Hindlimb muscle (tissue), 1 donor: ENCODE results near the gene DIDO1. TPM values are rescaled to one million over a fixed set of nuclear protein-coding genes. Genes with fewer than 3 reads are reported as not detected.
"Not testable (repeated sequence)": the region's sequence is repeated elsewhere in the genome, so short reads cannot be mapped to it uniquely, and the experiment has no call there.

Source experiments
- DNase-seq: peaks from one replicate; pipeline ENCODE4 v3.0.0-alpha.2; 2013
- polyA plus RNA-seq: library from polyadenylated mRNA; unstranded; fragments of 120-200 nt; gene quantifications from one replicate; pipeline ENCODE4 v1.2.1, GENCODE V29; 2013; ENCODE audit not compliant: insufficient read length

Gene DIDO1
- polyA plus RNA-seq, 1 donor, result 40.0 TPM

DNA sequence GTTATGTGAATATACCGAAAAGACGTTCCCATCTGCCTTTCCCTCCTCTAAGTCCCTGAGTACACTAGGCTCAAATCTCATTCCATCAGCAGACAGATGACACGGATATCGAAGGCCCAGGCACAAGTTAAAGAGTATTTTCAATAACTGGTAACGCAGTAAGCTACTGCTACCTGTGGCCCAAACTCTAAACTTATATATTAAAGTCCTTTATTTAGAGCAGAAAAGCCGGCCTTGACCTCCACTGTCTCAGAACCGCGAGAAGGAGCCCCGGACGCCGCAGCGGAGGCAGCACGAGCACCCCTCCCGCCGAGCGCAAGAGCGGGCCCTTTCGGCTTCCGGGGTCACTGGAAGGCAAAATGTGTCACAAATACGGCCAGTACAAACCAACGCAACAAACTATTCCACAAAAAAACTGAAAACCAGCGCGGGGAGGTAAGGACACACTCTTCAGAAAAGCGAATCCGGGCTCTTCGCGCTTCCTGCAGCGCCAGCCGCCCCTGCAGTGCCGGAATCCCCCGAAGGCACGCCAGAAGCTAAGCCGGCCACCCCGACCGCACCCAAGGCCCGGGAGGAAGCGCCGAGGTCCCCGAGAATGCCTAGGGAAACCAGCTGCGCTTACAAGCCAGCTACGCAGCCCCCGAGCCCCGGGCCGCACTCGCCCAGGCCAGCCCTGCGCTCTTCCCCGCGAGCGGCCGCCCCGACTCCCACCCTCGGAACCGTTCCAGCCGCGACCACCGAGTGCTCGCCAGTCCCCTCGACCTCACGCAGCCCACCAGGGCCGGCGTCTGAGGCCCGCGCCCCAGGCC lies 681 bp downstream of the DIDO1 start:
- peak; percentile 32 for DNase-seq

DNA sequence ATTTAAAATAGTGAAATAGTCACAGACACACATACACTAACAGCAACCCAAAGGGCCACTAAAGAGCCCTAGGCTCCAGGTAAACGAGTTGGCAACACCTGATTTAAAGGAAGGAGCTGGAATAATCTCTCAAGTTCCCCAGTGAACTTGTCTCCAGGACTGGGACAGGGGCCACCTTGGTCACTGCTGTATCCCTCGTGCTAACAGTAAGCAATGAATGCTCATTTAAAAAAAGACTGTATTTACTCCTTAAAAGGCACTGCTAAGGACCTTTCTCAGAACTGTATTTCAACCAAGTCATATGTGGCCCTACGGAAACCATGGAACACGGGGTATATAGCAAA lies 1.3 kb downstream of the DIDO1 start:
- no peak for DNase-seq

DNA sequence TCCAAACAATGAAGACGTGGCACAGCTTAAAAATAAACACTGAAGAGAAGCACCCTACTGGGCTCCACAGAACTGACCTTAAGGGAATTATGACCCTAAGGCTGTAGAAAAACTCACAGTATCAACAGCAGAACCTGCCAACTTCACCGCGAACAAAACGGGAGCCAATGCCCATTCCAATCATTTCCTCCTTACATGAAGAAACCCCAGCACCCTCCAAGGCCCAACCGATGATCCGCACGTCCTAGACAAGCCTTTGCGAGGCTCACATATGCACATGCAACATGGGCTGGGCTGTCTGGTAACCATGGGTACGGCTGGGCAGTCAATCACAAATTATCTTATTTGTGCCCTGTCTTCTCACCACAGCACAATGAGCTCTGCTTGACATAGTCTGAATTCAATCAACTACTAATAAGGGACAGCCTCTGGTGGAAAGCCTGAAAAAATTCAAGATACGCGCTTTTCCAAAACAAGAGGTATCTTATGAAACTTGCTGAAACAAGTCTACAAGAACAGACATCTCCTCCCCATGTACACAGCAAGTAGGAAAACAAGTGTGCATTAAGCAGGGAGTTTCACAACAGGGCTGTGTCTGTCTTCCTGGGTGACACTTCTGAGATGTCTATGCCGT lies 1.7 kb downstream of the DIDO1 start:
- DNase-seq, result no peak

DNA sequence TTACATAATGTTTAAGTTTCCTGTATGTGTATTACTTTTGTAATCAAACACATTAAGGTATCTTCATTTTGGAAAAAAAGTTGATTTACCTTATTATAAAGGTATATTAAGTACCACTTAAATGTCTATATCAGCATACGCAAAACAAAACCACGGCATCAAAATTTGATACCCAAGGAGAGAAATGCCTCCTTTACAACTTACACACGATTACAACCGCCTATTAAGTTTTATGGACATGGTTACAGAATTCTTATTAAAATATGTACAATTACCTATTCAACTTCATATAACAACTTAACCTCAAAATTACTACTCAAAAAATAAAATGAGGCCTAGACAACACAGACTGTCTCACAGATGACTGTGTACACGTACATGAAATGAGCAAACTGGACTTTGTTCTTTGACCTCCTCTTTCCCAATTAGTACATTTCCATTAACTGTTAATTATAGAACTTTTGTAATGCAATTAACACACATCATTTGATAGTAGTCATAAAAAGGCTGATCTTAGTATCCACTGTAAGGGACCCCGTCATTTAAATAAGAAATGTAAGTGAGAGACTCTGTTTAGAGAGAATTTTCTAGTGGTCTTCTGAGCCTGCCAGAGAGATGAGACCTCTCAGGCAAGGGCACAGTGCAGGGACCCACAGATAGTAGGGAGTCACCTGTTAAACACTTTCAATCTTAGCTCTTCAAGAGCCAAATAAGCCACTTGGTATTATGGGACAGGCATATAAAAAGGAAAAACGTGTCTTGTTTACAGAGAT lies 2.5 kb downstream of the DIDO1 start:
- no peak for DNase-seq

DNA sequence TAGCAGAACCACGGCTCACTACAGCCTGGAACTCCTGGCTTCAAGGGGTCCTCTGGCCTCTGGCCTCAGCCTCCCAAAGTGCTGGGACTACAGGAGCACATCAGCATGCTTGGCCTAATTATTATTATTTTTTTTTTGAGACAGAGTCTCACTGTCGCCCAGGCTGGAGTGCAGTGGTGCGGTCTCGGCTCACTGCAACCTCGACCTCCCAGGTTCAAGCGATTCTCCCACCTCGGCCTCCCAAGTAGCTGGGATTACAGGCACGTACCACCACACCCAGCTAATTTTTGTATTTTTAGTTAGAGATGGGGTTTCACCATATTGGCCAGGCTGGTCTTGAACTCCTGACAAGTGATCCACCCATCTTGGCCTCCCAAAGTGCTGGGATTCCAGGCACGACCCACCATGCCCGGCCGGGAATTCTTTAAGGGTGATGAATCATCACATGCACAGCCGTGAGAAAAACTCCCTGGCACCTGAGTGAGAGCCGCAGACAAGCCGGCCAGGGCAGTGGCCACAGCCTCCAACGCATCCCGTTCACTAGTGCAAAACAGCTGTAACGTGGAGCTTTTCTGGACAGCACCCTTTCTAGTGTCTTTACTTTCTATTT lies 3.1 kb downstream of the DIDO1 start:
- not testable (repeated sequence) for DNase-seq

DNA sequence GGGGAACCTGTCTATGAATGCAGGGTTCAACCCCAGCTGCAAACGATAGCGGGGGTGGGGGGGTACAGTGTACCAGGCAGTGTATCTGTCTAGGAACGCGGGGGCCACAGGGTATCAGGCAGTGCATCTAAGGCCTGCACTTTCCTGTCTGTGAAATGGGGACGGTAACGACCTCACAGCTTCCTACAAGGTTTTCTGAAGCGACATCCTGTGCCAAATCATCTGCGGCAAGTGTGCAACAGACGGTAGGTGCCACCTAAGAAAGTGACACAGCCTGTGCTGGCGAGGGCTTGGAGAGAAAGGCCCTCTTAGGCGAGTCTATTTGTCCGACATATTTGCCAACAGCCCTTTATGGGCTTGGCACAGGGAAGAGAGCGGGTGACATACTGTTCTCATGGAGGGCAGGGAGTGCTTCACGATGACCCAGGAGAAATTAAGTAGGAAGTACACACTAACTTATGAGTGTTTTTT lies 3.8 kb downstream of the DIDO1 start:
- no peak for DNase-seq

DNA sequence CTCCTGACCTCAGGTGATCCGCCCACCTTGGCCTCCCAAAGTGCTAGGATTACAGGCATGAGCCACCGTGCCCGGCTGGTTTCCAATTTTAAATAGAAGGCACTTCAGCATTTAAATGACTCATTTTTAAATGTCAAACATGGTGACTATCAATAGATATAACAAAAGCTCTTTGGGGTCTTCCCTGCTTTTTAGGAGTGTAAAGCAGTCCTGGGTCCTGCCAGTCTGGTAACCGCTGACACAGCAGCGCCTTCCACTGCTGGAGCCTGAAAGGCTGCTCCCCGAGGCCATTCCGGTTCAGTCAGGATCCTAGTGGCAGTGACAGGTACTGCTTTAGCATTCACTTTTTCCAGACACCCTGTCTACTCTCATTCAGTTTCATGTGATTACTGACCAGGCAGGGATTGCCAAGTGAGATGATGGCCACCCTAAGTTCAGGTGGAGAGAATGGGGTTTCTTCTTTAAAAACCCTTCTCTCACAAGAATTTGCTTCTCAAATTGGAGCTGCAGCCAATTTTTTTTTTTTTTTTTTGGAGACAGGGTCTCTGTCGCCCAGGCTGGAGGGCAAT lies 5.1 kb downstream of the DIDO1 start:
- no peak for DNase-seq

DNA sequence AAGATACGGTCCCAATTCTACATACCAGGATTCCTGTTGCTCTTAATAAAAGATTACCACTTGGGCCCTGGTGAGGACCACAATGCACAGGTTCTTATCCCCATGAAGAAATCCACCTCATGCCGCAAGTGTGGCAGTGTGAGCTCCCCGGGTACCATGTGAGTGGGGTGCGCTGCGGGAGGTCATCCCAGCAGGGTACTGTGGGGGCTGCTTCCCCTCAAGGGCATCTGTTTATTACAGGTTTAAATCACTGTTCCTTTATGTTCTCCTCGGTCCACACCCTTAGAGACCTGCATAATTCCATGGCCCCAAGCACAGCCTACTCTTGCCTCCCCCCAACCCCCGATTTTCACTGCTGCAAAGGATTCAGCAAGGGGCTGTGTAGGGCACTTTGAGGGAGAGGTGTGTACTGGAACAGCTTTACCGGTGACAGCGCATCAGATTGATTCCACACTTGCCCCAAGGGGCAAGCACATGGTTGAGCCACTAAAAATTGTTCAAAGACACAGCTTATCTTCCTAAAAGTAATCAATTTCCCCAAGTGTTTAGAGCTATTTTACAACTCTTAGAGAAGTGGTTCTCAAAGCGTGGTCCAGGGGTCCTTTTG lies 6.2 kb downstream of the DIDO1 start:
- no peak for DNase-seq

DNA sequence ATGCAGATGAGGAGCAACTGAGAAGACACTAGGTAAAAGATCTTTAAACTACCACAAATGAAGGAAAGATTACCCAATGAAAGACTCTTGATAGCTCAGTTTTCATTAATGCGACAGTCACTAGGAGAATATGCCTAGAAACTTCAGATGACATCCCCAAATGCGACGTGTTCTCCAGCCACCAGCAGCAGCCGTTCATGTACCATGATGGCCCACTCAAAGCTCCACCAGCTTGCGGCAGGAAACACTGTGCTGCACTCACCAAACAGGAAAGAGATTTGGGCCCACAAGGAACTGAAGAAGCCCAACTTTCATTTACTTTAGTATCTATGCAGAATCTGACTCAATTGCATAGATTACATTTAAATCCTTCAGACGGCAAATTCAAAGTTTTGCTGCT lies 7.5 kb downstream of the DIDO1 start:
- DNase-seq, result no peak

DNA sequence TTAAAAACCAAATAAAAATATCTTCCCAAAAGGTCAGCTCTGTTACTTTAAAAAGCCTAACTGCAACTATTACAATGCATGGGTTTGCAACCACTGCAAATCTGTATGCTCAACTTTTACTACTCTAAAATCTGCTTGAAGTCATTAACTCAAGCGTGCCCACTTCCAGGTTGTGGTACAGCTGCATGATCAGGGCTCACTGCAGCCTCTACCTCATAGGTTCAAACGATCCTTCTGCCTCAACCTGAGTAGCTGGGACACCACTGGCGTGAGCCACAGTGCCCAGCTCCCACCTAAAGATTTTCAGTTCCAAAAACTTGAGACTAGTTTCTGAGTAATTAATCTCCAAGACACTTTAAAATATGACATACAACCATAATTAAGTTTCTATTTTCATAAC lies 8.2 kb downstream of the DIDO1 start:
- DNase-seq, result no peak

DNA sequence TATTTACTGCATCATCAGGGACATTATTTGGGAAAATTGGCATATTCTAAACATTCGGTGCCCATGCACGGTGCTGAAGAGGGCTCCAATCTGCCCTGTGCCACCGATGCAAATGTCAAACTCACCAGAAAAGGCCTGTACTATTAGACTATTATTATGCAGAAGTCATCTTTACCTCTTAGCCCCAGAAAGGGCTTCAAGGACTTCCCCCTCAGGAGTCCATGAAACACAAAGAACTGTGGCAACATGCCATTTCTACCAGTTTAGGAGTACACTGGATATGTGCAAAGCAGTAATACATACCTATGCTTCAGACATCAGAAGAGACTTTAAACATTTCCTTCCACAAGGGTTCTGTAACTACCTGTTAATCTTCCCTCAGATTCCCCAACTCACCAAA lies 8.6 kb downstream of the DIDO1 start:
- no peak for DNase-seq

DNA sequence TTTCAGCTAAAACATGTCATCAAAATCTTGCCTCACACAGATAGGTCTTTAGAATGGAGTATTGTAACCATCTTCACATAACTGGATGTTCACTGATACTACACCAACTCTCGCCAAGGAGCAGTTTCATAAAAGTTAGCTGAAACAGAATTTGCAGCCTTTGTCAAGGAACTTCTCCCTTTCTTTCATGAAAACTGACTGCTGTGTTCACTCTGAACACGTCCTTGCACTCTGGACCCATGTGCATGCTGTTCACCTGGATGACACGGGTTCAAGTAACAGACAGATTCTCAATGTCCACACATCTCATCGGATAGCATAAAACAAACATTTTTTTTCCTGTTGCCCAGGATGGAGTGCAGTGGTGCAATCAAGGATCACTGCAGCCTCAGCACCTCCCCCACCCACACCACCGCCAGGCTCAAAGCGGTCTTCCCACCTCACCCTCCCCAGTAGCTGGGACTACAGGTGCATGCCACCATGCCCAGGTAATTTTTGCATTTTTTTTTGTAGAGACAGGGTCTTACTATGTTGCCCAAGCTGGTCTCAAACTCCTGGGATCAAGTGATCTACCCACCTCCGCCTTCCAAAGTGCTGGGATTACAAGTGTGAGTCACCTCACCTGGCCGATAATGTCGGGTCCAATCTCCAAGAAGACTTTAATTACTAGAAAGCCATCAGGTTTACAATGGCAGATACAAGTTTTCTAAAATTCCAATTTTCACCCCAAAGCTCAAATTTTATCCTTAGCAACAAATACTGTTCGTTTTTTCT lies 9.4 kb downstream of the DIDO1 start:
- DNase-seq, result no peak

DNA sequence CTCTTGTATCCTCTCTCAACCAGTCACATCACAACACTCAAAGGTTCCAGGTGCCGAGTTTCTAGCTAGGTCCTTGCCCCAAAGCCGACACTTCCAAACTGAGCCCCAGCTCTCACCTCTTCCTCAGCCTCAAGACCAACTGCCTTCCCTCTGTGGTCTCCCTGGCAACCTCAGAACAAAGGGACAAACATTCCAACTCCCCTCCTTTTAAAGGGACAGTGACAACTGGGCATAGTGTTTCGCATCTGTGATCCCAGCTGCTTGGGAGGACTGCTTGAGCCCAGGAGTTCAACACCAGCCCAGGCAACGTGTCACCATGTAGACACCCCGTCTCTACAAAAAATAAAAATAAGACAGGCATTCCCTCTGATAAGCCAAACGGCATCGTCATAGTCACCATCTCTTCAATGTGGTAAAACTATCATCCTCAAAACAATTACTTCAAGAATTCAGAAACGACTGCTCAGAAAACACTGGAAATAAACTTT lies 11.3 kb downstream of the DIDO1 start:
- DNase-seq, result peak; percentile 30

DNA sequence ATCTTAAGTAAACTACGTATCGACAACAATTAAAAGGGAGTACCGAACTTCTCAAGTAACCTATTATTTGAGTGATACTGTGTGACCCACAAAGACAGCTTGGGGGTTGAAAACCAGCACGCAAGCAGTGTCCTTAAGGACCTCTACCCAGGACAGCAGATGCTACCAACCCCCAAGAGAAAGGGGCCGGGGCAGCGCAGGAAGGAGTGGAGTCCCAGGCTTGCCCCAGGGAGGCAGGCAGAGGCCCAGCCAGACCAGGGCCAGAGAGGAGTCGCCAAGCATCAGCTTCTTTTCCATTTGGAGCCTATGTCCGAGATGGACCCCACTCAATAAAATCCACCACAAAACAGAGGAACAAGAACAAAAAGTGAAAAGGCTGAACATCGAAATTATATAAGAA lies 11.9 kb downstream of the DIDO1 start:
- no peak for DNase-seq

DNA sequence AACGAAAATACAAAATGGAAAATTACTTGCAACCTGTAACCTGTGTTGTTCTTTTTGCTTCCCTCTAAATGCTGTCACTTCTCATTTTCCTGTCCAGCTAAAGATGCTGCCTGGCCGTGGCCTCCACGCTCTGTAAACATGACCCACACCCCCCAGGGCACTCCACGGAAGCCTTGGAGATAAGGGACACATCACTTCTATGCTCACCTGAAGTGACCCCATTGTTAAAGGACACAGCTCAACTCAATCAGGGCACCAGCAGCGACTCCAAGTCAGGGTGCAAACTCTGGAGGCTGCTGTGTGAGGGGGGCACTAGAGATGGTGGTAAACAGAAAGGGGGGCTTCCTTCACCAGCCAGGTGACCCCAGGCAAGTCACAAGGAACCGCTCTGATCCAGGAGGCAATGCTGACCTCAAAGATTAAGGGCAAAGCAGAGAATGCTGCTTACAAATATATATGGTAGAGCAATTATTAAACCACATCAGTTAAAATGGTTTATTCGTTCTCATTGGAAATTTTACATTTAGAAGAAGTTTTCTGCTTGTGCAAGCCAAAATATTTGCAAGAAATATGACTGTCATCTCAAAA lies 13.2 kb downstream of the DIDO1 start:
- DNase-seq, result no peak

DNA sequence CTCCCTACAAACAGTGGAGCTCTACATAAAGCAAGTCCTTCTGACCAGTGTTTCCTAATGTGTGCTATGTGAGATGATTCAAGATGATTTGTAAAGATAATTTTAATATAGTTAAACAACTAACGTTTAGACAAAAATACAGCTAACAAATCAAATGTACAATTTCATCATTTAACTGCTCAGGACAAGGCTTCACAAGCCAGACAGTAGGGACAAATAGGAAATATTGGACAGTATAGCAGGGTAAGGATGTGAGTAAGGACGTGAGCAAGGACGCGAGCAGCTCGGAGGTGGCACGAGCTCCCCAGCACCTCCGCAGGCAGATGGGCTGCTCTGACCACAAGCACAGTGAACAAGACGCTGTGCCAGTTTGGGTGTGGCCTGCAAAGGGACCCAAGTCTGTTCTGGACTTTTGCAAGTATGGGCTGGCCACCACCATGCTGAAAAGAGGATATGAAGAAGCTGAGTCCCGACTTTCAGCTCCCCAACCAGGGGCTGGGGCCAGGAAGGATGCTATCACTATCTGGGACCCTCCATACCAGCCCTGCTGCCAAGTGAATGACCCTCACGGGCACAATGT lies 14.5 kb downstream of the DIDO1 start:
- no peak for DNase-seq

DNA sequence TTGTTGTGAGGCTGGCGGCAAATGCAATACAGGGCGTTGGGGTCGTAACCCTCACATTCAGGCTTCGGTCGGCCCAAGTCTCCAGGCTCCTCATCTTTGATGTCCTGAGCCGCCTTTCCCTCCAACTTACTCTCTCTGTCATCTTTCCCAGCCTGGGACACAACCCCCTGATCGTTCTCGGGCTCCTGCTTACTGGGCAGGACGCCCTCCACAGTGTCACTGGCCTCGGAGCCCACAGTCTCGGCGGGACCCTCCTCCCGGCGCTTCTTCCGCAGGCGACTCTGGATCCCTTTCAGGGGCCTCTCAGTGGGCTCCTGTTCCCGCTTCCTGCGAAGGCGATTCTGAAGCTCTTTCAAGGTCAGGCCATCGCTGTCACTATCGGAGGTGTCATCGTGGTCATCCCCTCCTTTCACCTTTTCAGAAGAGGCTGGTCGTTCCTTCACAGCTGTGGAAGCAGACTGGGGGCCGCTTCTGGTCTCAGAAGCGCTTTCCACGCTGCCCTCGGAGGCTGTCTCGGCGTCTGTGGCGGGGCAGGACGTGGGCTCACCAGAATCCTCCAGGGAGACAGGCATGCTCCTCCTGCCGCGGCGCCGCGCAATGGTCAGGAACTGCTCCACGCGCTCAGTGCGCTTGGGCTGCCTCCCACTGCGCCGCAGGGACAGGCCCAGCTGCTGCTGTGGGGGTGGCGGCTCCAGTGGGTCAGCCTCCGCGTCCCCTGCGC lies 15.4 kb downstream of the DIDO1 start:
- no peak for DNase-seq

DNA sequence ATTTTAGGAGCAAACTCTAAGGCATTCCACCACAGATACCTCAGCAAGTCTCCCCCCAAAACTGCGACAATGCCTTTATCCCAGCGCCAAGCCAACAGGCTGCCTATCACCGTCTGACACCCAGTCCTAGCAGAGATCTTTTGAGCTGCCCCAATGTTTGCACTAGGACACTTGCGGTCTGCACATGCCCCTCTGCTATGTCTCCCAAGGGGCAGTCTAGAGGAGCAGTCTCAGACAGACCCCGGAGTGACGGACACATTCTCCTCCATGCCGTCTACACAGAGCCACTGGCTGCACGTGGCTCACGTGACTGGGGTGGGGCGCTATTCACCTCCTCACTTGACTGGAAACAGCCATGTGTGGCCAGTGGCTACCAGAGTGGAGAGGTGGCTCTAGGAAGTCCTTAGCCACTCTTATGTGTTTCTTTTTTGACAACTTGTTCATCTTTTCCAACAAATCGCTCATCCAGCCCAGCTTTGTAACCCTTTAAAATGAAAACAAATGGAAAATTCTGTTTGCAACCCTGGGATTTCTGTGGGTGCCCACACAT lies 16.0 kb downstream of the DIDO1 start:
- DNase-seq, result no peak

DNA sequence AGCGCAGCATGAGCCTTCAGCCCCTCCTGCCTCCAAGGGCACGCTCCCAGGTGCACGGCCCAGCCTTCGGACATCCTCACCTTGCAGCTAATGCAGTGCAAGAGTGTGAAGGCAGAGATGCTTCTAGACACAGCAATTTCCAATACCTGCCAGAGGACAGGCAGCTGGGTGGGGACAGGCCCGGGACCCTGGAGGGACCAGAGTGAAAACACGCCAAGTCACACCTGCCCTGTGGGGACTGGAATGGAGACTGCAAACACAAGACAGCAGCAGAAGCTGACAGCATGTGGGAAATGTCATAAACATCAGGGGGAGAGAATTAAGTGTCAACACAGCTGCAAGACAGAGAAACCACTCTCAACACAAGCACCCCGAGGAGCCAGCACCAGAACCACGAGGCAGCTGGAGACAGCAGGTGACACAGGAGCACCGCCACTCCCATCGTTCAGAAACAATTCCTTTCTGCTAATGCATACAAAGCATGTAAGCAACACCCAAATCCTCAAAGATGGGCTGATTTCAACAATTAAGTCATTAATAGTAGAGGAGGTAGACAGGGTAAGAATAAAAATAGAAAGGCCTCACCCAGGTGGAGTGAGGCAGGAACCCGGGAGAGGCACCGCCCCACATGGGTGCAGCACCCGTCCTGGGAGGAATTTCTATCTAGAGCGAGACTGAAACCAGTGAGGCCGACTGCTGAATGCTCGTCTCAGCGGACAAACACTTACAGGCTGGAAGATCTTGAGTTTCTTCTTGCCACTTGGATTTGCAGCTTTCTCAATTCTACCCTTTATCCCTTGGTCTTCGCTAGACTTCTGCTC lies 17.1 kb downstream of the DIDO1 start:
- no peak for DNase-seq
